GM12878 (cell line): ENCODE data around the gene SCARF2. TPM values are rescaled to one million over a fixed set of nuclear protein-coding genes. Genes with fewer than 3 reads are reported as not detected.

Experiments
- ATAC-seq: fragments of 200-7000 bp; cut with Tn5 transposase; 3 replicates; pipeline ENCODE4 v1.9.1; 2020; ENCODE audit warnings: mild to moderate bottlenecking, moderate library complexity
- BruUV-seq: library from RNA; stranded (reverse); fragments of 400-500 nt; replicated peaks from 2 replicates; lab custom pipeline; 2021; lab: Mats Ljungman, UMichigan
- CTCF ChIA-PET: fragments of 300-600 bp; sonication (Branson Sonifier 250); formaldehyde crosslinking; extraction: SDS; loops from one replicate; lab custom pipeline; 2021; ENCODE audit warnings: inconsistent platforms; lab: Yijun Ruan, JAX
- POLR2A ChIA-PET: fragments of 350-600 bp; formaldehyde crosslinking; extraction: SDS; loops from one replicate; lab custom pipeline; 2021; ENCODE audit warnings: inconsistent platforms; lab: Charles Lee
- RAD21 ChIA-PET: fragments of 300-600 bp; sonication (Branson Sonifier 250); formaldehyde crosslinking; loops from one replicate; lab custom pipeline; 2023; ENCODE audit warnings: antibody characterized with exemption; ENCODE audit not compliant: unreplicated experiment; lab: Charles Lee
- SMC1A ChIA-PET: fragments of 300-600 bp; sonication (Branson Sonifier 250); formaldehyde crosslinking; loops from one replicate; lab custom pipeline; 2023; ENCODE audit not compliant: unreplicated experiment, uncharacterized antibody; lab: Charles Lee
- DNase-seq: peaks from one replicate; pipeline ENCODE4 v3.0.0-alpha.2; 2011; ENCODE audit warnings: low read depth, low spot score
- FAIRE-seq: peaks from 3 replicates; lab custom pipeline; 2011; peaks lifted over from hg19 to GRCh38; lab: Jason Lieb, UNC
- H2AFZ ChIP-seq: 2 replicates; pipeline ENCODE4 v1.6.0; 2011; ENCODE audit warnings: low read depth, low read length, control low read depth; ENCODE audit not compliant: control insufficient read depth
- H3K27ac ChIP-seq: 2 replicates; pipeline ENCODE4 v1.5.1; 2011; ENCODE audit warnings: control low read depth; ENCODE audit not compliant: control insufficient read depth, insufficient read depth
- H3K27me3 ChIP-seq, 2 experiments: replicated peaks in 1 of 2; 2 replicates each; pipeline versions ENCODE4 v1.6.0 to v1.6.1; 2011; ENCODE audit warnings: low read length in 1 of 2; ENCODE audit not compliant: control insufficient read depth in 2 of 2, insufficient read depth in 2 of 2
- H3K36me3 ChIP-seq, 2 experiments: 2 replicates each; pipeline ENCODE4 v1.5.1; 2011; ENCODE audit warnings: low read length in 1 of 2; ENCODE audit not compliant: control insufficient read depth in 2 of 2, insufficient read depth in 2 of 2
- H3K4me1 ChIP-seq: 2 replicates; pipeline ENCODE4 v1.6.1; 2011; ENCODE audit warnings: mild to moderate bottlenecking, low read length, moderate library complexity, mixed read lengths; ENCODE audit not compliant: control insufficient read depth, insufficient read depth
- H3K4me2 ChIP-seq: 2 replicates; pipeline ENCODE4 v1.6.0; 2011; ENCODE audit warnings: control low read depth; ENCODE audit not compliant: control insufficient read depth, insufficient read depth
- H3K4me3 ChIP-seq: fragments of 200-600 bp; sonication (generic); 2 replicates; pipeline ENCODE4 v1.5.1; 2016
- H3K79me2 ChIP-seq: 2 replicates; pipeline ENCODE4 v1.6.0; 2011; ENCODE audit warnings: low read length; ENCODE audit not compliant: control insufficient read depth, insufficient read depth
- H3K9ac ChIP-seq: 2 replicates; pipeline ENCODE4 v1.8.0; 2011; ENCODE audit warnings: low read length, control low read depth, mixed read lengths; ENCODE audit not compliant: control insufficient read depth, insufficient read depth
- H3K9me3 ChIP-seq: replicated peaks from 3 replicates; pipeline ENCODE4 v1.5.1; 2011; ENCODE audit warnings: mild to moderate bottlenecking, low read length; ENCODE audit not compliant: control insufficient read depth, insufficient read depth
- H4K20me1 ChIP-seq: 2 replicates; pipeline ENCODE4 v1.6.0; 2011; ENCODE audit not compliant: control insufficient read depth, insufficient read depth
- CEBPB ChIP-seq, 2 experiments: fragments of 150-350 bp in 1 of 2; IDR thresholded peaks; 2 replicates each; pipeline ENCODE4 v1.6.1; 2012 to 2014; ENCODE audit warnings: low read depth in 2 of 2, low read length in 2 of 2, borderline replicate concordance in 1 of 2, inconsistent platforms in 1 of 2
- CHD2 ChIP-seq: IDR thresholded peaks from 2 replicates; pipeline ENCODE4 v1.6.1; 2011; ENCODE audit warnings: low read depth, low read length, improper control_type of control experiment, borderline replicate concordance
- EED ChIP-seq: sonication (generic); IDR thresholded peaks from 2 replicates; pipeline ENCODE4 v1.6.1; 2016; ENCODE audit warnings: antibody characterized with exemption, low read depth
- KAT2A ChIP-seq: conservative IDR thresholded peaks from 2 replicates; pipeline ENCODE4 v1.6.1; 2011; ENCODE audit warnings: low read depth, low read length; ENCODE audit not compliant: control insufficient read depth
- KDM1A ChIP-seq: fragments of 200-600 bp; sonication (generic); IDR thresholded peaks from 2 replicates; pipeline ENCODE4 v1.6.1; 2016; ENCODE audit warnings: borderline replicate concordance
- NFYB ChIP-seq: IDR thresholded peaks from 2 replicates; pipeline ENCODE4 v1.6.1; 2011; ENCODE audit warnings: low read depth, mild to moderate bottlenecking, low read length, improper control_type of control experiment, moderate library complexity; ENCODE audit not compliant: insufficient read depth
- PAX5 ChIP-seq: IDR thresholded peaks from 2 replicates; pipeline ENCODE4 v1.6.1; 2011; ENCODE audit warnings: low read depth, low read length, borderline replicate concordance
- RB1 ChIP-seq: fragments of 450-650 bp; formaldehyde crosslinking; IDR thresholded peaks from 2 replicates; pipeline ENCODE4 v1.6.1; 2017; ENCODE audit warnings: mild to moderate bottlenecking, borderline replicate concordance
- WGBS: methylation state at CpG from one replicate; pipeline ENCODE4 v1.1.6; 2016; ENCODE audit warnings: low lambda C conversion rate; ENCODE audit not compliant: insufficient replicate concordance, insufficient coverage; ENCODE audit errors: missing lambda C conversion rate; 5-methylcytosine and 5-hydroxymethylcytosine counted together
- in situ Hi-C: fragments of 300-500 bp; cut with MboI; formaldehyde crosslinking; loops from 9 replicates; pipeline ENCODE4 v1.14.3; 2018; ENCODE audit warnings: mixed read lengths
- intact Hi-C: fragments of 100-400 bp; cut with micrococcal nuclease; formaldehyde crosslinking; loops from one replicate; pipeline ENCODE4 v1.14.2; 2022; ENCODE audit not compliant: unreplicated experiment
- polyA plus RNA-seq, 11 experiments: library from polyadenylated mRNA; depleted of rRNA in 4 of 11; unstranded in 6 of 11; stranded (reverse) in 5 of 11; fragments of >200 nt; fragmentation: Nextera tagmentation in 4 of 11; fragmentation: Illumina TruSeq in 1 of 11; extraction: Ambion mirVana in 4 of 11; extraction: Trizol in 1 of 11; gene quantifications; 1 replicate in 1 of 11; 2 replicates in 10 of 11; pipeline versions ENCODE4 v1.2.1 to v1.2.3, GENCODE V29; 2011 to 2016; ENCODE audit warnings: inconsistent platforms in 2 of 11, missing spikeins in 2 of 11, low read depth in 1 of 11
- total RNA-seq, 4 experiments: library from RNA; depleted of rRNA in 3 of 4; stranded (reverse); fragments of >200 nt in 3 of 4; fragmentation: Illumina TruSeq in 1 of 4; extraction: Trizol in 1 of 4; gene quantifications; 2 replicates each; pipeline versions ENCODE4 v1.2.1 to v1.2.3, GENCODE V29; 2013 to 2021
- TF ChIP-seq, protein P1 (sequence below): fragments of 450-650 bp; IDR thresholded peaks from 2 replicates; pipeline ENCODE4 v1.6.1; 2017; ENCODE audit warnings: mild to moderate bottlenecking, moderate library complexity
- TF ChIP-seq, protein P2 (sequence below): fragments of 450-650 bp; IDR thresholded peaks from 2 replicates; pipeline ENCODE4 v1.6.1; 2017; ENCODE audit warnings: mild to moderate bottlenecking

SCARF2 gene
- total and polyA plus RNA-seq, 10 of the 15 experiments (the other 5 are each of a cell fraction or from before 2014, with no cell fraction given): 0.01 to 0.74 (median 0.17) TPM; not detected in 5

GRCh38 chr22:20424932-20425565 lies 12.6 kb downstream of the SCARF2 start:
- H3K4me3 ChIP-seq: no peak overlapping the region
- no peak for FAIRE-seq

DNA sequence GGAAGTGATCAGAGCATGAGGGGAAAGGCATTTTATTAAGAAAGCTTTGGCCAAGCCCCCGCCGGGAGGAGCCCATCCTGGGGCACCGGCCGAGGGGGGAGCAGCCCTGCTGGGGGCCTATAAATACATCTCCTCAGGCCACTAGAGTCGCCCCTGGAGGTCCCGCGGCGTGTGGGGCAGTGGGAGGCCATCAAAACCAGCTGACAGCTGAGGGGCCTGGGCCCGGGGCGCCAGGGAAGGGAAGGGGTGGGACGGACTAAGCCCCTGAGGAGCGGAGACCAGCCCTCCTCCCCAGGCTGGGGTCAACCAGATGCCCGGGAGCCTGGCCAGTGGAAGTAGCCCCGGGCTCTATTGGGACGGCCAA lies 13.1 kb downstream of the SCARF2 start:
- Histone ChIP-seq H3K27ac (no peak overlapping the region), H3K79me2 (no peaks in the 10 kb centered on the region), H3K4me1 (peaks cover 5% of the 10 kb centered on the region), H3K9ac (no peak overlapping the region), H3K27me3 (peaks cover 0 to 9% of the 10 kb centered on the region in 2 experiments; a peak in 3 of 4 replicates), H2AFZ (no peak overlapping the region), H3K9me3 (no peaks in the 10 kb centered on the region; the same call in 2 of the 3 replicates), H3K4me2 (no peak overlapping the region), H4K20me1 (no peaks in the 10 kb centered on the region), H3K4me3 (no peak overlapping the region), H3K36me3 (no peaks in the 10 kb centered on the region)
- no peak for FAIRE-seq
- RAD21 ChIA-PET: no interaction called here
- BruUV-seq: no TSS peak
- ATAC-seq: no peak
- CTCF ChIA-PET: no interaction called here
- intact Hi-C loops: no loop called here
- in situ Hi-C loops: loop anchor here (5.0 kb wide), 2 partner anchors 33 to 68 kb away; no protein-coding TSS in a partner anchor
- POLR2A ChIA-PET: no interaction called here
- SMC1A ChIA-PET: no interaction called here
- no peak for DNase-seq
- 68% methylated on average over 15 of the region's 15 CpGs for WGBS
- TF ChIP-seq KDM1A: no peak
- TF ChIP-seq PAX5: no peak
- TF ChIP-seq, protein P1, sequence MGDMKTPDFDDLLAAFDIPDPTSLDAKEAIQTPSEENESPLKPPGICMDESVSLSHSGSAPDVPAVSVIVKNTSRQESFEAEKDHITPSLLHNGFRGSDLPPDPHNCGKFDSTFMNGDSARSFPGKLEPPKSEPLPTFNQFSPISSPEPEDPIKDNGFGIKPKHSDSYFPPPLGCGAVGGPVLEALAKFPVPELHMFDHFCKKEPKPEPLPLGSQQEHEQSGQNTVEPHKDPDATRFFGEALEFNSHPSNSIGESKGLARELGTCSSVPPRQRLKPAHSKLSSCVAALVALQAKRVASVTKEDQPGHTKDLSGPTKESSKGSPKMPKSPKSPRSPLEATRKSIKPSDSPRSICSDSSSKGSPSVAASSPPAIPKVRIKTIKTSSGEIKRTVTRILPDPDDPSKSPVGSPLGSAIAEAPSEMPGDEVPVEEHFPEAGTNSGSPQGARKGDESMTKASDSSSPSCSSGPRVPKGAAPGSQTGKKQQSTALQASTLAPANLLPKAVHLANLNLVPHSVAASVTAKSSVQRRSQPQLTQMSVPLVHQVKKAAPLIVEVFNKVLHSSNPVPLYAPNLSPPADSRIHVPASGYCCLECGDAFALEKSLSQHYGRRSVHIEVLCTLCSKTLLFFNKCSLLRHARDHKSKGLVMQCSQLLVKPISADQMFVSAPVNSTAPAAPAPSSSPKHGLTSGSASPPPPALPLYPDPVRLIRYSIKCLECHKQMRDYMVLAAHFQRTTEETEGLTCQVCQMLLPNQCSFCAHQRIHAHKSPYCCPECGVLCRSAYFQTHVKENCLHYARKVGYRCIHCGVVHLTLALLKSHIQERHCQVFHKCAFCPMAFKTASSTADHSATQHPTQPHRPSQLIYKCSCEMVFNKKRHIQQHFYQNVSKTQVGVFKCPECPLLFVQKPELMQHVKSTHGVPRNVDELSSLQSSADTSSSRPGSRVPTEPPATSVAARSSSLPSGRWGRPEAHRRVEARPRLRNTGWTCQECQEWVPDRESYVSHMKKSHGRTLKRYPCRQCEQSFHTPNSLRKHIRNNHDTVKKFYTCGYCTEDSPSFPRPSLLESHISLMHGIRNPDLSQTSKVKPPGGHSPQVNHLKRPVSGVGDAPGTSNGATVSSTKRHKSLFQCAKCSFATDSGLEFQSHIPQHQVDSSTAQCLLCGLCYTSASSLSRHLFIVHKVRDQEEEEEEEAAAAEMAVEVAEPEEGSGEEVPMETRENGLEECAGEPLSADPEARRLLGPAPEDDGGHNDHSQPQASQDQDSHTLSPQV: no peak
- no peak for TF ChIP-seq RB1
- TF ChIP-seq CHD2: no peak
- TF ChIP-seq KAT2A: no peak
- no peak for TF ChIP-seq CEBPB (IDR thresholded peaks at IDR 0.05; ENCODE audit: borderline replicate concordance in 1 of 2, low read depth in 2 of 2, low read length in 2 of 2)
- TF ChIP-seq NFYB: no peak

More at GRCh38 chr22:20424932-20425565, 12.6 kb downstream of the SCARF2 start:
- Histone ChIP-seq H3K4me1 (peaks cover 8% of the 10 kb centered on the region), H3K79me2 (no peaks in the 10 kb centered on the region), H3K9me3 (no peaks in the 10 kb centered on the region; the same call in 2 of the 3 replicates), H3K27ac (no peak overlapping the region), H3K36me3 (no peaks in the 10 kb centered on the region), H4K20me1 (no peaks in the 10 kb centered on the region), H3K27me3 (peaks cover 0 to 14% of the 10 kb centered on the region in 2 experiments; a peak in 3 of 4 replicates), H2AFZ (no peak overlapping the region), H3K4me2 (no peak overlapping the region), H3K9ac (no peak overlapping the region)
- intact Hi-C loops (no loop called here), in situ Hi-C loops (loop anchor here (5.0 kb wide), 2 partner anchors 32 to 67 kb away; no protein-coding TSS in a partner anchor)
- ChIA-PET CTCF (no interaction called here), RAD21 (no interaction called here), POLR2A (no interaction called here), SMC1A (no interaction called here)
- BruUV-seq: no TSS peak
- no peak for ATAC-seq
- DNase-seq: no peak
- TF ChIP-seq EED: no peak
- TF ChIP-seq, protein P2, sequence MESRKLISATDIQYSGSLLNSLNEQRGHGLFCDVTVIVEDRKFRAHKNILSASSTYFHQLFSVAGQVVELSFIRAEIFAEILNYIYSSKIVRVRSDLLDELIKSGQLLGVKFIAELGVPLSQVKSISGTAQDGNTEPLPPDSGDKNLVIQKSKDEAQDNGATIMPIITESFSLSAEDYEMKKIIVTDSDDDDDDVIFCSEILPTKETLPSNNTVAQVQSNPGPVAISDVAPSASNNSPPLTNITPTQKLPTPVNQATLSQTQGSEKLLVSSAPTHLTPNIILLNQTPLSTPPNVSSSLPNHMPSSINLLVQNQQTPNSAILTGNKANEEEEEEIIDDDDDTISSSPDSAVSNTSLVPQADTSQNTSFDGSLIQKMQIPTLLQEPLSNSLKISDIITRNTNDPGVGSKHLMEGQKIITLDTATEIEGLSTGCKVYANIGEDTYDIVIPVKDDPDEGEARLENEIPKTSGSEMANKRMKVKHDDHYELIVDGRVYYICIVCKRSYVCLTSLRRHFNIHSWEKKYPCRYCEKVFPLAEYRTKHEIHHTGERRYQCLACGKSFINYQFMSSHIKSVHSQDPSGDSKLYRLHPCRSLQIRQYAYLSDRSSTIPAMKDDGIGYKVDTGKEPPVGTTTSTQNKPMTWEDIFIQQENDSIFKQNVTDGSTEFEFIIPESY: peak; percentile 34; the same call in 1 of the 2 replicates
- WGBS: 36% methylated on average over 54 of the region's 59 CpGs
